ENCODE data around the gene L1CAM.
"Not testable (repeated sequence)": the region's sequence is repeated elsewhere in the genome, so short reads cannot be mapped to it uniquely, and the experiment has no call there.

L1CAM gene

GRCh38 chrX:153819384-153820040, 66.5 kb downstream of the L1CAM start:
- no peak for TF ChIP-seq CTCF (IDR thresholded peaks at IDR 0.05; ENCODE audit: low read depth, low read length)
- in situ Hi-C loops (cut with HindIII; ENCODE audit: low sequenced_read_pairs): no loop called here
- H3K4me3 ChIP-seq (ENCODE audit: low read depth, low read length): peak overlapping the region; percentile 15
- DNase-seq (ENCODE audit: low read depth, low spot score): no peak

DNA sequence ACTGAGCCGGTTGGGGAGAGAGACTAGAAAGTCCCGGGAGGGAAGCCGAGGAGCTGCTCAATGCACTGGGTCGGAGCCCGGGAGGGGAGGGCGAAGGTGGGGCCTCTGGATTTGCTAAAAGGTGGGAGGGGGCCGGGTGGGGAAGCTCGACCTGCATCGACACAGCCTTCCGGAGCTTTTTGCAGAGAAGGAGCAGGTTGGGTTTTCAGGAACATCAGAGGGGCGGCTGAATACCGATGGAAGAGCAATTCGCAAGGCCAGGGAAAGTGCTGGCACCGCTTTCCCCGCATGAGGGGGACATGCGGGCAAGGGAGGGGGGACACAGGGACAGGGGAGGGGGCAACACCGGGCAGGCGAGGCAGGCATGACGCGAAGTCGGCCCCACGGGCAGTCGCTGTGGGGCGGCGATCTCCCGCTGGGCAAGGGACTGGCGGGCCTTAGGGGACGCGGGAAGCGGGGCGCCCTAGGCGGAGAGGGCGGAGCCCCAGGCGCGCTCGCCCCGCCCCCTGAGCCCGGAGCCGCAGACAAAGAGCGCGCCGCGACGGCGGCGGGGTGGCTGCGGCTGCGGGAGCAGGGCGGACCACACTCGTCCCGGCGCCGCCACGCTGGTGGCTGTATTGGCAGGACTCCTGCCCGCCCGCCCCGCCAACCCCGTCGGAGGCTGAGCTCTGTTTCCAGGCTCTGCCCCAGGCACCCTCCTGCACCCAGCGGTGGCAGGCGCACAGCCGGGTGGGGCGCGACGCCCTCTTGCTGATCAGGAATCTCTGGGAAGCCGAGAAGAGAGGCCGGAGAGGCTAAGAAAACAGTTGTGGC, 67.2 kb downstream of the L1CAM start:
- DNase-seq (ENCODE audit: low read depth, low spot score): no peak
- TF ChIP-seq CTCF (IDR thresholded peaks at IDR 0.05; ENCODE audit: low read depth, low read length): no peak
- H3K4me3 ChIP-seq (ENCODE audit: low read depth, low read length): peak overlapping the region; percentile 15
- in situ Hi-C loops (cut with HindIII; ENCODE audit: low sequenced_read_pairs): no loop called here

- H3K4me3 ChIP-seq (ENCODE audit: low read depth, low read length); in situ Hi-C loops (cut with HindIII; ENCODE audit: low sequenced_read_pairs); DNase-seq (ENCODE audit: low read depth, low spot score): not testable (repeated sequence)
These were observed 67.9 kb downstream of the L1CAM start for GRCh38 chrX:153818064-153818463.

GRCh38 chrX:153816831-153817690, 68.9 kb downstream of the L1CAM start:
- no peak for TF ChIP-seq CTCF (IDR thresholded peaks at IDR 0.05; ENCODE audit: low read depth, low read length)
- no peak overlapping the region for H3K4me3 ChIP-seq (ENCODE audit: low read depth, low read length)
- in situ Hi-C loops (cut with HindIII; ENCODE audit: low sequenced_read_pairs): no loop called here
- DNase-seq (ENCODE audit: low read depth, low spot score): no peak

DNA sequence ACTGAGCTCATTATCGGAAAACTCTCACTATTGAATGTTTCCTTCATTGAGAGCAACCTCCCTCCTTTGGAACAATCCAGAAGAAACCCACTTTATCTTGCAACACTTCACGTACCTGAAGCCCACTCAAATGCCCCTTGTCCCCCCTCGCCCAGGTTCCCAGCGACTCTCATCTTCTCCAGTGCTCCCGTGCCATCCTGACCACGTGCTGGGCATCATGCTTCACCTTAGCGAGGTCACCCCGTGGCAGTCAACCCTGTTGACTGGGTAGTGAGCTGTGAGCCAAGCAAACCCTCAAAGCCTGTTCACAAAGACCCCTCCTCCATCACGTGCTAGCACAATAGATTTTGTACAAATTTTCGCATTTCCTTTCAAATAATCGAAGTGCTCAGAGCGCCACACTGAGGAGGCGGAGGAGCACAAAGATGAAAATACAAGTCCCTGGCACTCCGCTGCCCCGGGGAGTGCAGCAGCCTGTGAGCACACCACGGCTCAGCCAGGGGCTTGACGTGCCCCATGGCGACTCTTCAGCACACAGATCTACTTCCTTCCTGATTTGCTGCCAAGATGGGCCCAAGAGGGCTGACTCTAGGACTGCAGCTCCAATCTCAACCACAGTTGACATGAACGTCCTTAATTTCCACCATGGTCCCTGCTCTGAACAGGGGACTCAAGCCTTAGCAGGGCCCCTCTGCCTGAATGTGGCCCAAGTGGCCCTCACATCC, 71.2 kb downstream of the L1CAM start:
- TF ChIP-seq CTCF (IDR thresholded peaks at IDR 0.05; ENCODE audit: low read depth, low read length): no peak
- DNase-seq (ENCODE audit: low read depth, low spot score): no peak
- in situ Hi-C loops (cut with HindIII; ENCODE audit: low sequenced_read_pairs): no loop called here
- H3K4me3 ChIP-seq (ENCODE audit: low read depth, low read length): no peak overlapping the region

DNA sequence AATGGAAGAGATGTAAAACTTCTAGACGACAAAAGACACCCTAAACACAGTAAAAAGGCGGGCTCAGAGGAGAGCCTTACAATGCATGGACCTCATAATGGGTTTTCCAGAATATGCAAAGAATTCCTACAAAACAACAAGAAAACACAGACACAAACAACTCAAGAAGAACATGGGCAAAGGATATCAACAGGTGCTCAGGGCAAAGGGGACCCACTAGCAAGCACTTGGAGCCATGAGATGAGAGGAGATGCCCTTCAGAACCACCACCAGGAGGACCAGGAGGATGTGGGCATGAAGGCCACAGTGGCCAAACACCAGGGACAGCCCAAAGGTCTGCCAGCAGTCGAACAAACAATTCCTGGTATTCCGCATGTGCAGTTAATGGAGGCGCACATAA, 72.8 kb downstream of the L1CAM start:
- in situ Hi-C loops (cut with HindIII; ENCODE audit: low sequenced_read_pairs): no loop called here
- no peak overlapping the region for H3K4me3 ChIP-seq (ENCODE audit: low read depth, low read length)
- no peak for DNase-seq (ENCODE audit: low read depth, low spot score)
- TF ChIP-seq CTCF (IDR thresholded peaks at IDR 0.05; ENCODE audit: low read depth, low read length): no peak

All from astrocyte of the spinal cord (primary cell).